ENCODE data around the gene MAU2.

- TF ChIP-seq POLR2A (IDR thresholded peaks at IDR 0.05) (peak in 1 of 2 donors; percentile 45), CTCF (IDR thresholded peaks at IDR 0.05) (peak; percentile 20 to 65 (median 34))
These were observed at the start of gene MAU2, which contains the start of gene SUGP1 for GRCh38 chr19:19320361-19321140.
